HG02571 (cell line): ENCODE results near the gene MAP3K4.

ENCODE experiments used
- ATAC-seq: cut with Tn5 transposase; IDR thresholded peaks from one replicate; pipeline ENCODE4 v1.9.1; 2021; ENCODE audit warnings: mild to moderate bottlenecking, moderate library complexity; ENCODE audit not compliant: unreplicated experiment

MAP3K4 gene

DNA sequence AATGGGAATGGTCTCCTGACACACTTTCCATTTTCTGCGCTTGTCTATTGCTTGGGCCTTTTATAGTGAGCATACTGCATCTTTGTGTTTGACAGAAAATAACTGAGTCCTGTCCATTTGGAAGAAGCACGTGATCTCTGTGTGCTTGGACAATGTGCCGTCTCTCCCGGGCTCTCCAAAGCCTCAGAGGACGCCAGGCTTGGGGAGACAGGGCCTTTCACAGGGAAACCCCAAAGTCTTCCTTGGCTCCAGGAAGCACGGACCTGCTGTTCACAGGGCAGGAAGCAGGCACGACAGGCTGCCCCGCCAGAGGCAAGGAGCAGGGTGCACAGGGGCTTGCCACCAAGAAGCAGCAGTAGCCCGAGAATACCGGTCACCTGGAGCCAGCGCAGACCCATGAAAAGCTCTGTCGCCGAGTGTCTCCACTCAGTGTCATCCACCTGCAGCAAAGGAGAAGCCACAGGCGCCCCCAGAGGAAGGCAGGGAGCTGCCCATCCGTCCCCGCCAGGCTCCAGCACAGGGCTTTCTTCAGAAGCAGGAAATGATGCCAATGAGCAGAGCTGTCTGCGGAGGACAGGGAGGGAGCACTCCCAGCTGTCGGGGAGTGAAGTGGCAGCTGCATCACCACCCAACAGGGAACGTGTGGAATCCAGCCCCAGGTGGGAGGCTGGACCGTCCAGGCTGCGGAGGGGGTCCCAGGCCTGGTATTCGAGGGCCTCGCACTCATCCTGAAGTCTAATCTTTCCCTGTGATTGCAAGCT lies 147.2 kb downstream of the MAP3K4 start:
- no peak for ATAC-seq

DNA sequence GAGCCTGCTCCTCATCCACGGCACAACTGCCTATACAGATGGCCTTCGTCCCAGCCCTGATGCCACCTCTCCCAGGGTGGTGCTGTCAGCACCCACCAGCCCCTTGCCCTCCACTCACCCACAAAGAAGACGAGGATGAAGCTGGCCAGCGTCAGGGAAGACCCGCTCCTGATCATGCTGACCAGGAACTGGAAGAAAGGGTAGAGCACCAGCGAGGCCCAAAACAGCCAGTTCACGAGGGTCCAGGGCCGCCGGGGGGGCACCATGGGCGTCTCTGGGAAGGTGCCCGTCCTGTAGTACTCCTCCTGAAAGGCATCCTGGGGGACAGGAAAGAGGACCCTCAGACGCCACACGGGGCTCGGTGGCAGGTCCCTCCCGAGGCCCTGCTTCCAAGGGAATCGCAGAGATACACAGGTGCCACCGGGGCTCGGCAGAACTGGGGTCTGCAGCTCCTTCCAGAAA lies 147.8 kb downstream of the MAP3K4 start:
- ATAC-seq, result no peak

DNA sequence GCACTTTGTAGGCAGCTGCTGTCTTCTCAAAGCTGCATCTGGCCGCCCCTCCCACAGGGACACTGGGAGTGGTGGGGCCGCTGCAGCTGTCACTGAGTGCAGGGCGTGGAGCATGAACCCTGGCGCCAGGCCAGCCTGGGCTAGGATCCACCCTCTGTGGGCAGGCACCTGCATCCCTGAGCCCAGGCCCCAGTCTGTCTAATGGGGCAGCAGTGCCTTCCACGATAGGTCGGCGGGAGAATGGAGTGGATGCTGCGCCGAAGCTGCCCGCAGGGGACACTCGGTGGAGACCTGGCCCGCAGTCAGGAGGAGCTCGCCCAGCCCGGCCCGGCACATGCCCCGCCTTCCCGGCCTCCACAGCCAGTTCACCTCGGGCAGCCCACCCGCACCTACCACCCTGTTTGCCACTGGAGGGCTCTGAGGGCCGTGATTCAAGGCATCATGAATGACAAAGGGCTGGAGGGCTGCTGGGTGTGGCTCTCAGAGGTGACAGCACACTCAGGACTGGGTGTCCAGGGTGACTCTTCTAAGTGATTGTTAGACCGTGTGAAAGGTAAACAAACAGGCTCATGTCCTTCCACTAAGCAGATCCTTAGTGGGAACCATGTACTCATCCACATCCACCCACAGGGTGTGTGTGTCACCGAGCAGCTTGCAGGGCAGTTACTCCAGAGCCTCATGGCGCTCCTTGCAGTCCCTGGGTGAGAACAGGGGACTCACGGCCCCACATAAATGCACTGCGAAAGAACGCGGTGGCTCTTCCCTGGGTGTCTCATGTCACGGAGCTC lies 148.4 kb downstream of the MAP3K4 start:
- no peak for ATAC-seq

DNA sequence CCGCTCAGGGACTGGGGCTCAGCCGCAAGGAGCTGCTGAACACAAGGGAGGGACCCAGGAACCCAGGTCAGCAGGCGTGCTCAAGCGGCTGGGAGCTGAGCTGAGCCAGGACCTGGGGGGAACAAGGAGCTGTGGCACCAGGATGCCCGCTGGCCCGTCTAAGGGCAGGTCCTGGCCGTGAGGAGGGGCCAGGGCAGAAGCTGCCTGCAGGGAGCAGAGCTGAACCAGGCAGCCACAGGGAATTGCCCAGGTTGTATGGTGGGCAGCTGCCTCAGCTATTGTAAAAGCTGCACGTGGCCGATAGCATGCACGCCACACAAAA lies 148.9 kb downstream of the MAP3K4 start:
- no peak for ATAC-seq

DNA sequence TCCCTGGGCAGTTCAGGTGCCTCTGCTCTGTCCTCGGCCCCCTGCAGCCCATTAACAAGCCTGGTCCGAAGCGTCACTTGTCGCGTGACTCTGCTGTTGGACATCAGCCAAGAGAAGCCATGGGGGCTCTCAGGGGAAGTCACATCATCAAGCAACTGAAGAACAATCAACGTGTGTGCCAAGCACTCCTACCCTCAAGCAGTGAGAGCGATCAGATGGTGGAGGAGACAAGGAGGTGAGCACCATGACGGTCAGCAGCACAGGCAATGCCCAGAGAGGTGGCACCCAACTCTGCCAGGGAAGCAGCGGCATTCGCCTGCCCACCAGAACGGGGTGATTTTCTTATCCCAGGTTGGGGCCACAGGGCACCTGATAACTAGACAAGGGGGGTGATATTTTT lies 149.6 kb downstream of the MAP3K4 start:
- ATAC-seq, result no peak

DNA sequence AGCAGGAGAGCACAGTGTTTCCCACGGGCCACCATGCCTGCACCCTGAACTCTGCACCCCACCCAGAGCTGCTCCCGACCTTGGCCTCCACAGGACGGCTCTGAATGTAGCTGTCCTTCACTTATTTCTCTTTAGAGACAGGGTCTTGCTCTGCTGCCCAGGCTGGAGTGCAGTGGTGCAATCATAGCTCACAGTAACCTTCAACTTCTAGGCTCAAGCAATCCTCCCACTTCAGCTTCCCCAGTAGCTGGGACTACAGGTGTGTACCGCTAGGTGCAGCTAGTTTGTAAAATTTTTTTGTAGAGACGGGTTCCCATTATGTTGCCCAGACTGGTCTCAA lies 151.4 kb downstream of the MAP3K4 start:
- no peak for ATAC-seq

DNA sequence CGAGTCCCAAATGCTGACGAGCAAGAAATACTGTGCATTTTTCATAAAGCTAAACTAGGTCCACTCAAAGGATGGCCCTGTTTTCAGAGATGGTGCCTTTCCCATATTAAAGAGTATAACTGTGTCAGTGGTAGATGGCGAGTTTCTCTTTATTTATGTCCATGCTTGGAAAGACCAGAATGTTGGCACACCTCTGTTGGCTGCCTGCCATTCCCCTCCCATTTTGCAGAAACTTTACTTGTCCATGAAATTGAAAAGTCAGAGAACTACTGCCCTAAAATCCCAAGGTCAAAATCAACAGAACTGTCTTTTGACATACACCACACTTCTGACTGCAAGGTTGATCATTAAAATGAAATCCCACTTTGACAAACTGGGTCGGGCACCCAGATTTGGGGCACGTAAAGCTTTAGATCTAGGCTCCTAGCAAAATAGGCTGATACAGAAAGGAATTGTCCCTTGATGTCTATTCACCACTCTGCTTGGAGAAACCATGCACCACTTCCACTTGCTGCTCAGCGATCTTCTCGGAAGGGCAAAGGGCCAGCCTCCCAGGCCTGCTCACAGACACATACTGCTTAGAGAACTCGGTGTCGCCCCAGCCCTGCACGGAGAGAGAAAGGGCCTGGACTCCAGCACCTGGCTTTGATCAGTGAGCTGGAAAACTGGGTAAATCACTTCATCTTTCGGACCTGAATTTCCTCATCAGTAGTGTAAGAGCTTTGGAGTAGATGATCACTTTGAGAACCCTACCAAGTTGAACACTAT lies 152.3 kb downstream of the MAP3K4 start:
- ATAC-seq, result no peak

DNA sequence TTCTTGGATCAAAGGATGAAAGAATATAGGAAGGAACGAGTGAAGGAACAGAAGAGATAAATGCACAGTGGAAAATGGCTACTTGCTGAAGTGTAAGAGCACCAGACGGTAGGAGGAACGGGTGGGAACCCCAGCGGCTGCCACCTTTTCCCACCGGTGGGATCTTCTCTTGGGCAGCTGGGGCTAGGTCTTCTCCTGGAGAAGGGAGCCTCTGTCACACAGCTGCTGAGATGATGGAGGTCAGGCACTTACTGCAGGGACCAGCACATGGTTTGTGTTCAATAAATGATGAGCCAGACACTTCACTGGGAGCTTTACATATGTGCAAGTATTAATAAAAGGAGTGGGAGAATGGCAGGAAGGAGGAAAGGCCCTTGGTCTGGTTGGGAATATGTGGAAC lies 158.6 kb downstream of the MAP3K4 start:
- no peak for ATAC-seq

DNA sequence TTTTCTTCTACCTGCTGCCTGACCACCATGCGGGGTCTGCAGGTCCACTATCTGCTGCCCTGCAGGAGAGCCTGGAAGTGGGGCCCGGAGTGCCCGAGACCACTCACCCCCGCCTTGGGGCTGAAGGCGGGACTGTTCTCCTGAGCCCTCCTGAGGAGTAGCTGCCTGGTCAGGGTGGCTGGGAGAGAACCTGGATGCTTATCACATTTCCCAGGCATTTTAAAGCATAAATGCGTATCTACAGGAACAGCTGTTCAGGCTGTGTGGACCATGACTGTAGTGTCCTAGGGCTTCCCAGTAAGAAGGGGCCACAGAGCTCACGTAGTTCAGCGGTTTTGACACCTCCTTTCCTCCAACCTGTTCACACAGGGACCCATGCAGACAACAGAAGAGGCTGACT lies 159.0 kb downstream of the MAP3K4 start:
- no peak for ATAC-seq

DNA sequence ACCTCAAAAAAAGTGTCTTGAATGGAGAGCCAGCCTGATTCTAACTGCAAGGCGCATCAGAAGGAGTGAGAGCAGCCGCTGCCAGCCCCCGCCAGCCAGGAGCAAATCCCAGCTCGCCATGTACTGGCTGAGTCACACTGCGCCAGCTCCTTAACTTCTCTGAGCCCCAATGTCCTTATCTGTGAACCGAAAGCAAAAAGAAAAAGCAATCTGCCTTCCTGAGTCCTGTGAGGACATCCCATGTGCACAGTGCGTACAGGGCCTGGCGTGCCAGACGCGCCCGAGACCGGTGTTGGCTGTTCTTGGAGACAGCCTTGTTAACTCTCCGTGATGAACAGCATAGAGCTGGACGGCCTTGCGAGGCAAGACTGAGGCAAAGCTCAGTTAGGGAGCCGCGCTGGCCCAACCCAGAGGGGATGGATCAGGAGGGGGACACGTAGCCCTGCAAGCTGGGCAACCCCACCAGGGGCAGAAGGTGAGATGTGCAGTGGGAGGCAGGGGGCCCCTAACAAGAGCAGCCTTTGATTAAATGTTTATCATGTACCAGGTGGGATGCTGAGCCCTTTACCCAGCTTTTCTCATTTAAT lies 159.6 kb downstream of the MAP3K4 start:
- no peak for ATAC-seq

DNA sequence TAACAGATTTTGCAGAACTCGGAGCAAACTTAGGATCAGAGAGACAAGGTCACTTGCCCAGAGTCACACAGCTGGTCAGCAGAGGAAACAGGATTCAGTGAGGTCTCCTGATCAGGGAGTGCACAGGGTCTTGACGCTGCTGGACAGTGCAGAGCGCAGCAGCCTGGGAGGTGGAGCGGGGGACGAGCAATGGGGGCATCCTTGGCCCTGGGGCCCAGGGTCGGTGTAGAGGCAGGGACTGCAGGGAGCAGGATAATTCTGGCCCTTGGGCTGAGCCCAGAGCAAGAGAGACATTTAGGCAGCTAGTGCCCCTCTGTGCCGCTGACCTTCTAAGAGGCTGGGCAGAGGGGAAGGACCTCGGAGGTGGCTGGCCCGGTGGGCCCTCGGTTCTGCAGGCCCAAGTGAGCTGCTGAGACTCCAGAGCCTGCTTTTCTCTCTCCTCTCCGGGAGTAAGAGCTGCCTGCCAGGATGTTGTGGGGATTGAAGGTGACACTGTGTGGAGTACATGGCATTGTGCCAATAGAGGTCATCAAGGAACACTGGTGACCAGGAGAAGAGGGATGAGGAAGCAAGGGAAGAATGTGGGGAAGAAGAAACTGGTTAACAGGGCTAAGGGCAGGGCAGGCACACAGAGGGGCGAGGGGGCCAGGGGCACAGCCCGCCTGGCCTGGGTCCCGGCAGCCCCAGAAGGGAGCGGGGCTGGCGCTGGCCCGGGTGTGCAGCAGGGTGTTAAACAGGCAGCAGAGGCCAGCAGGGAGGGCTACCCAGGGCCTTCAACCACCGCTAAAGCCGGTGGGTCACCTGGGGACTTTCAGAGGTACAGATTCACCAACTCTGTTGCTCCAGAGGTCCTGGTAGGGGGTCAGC lies 160.3 kb downstream of the MAP3K4 start:
- no peak for ATAC-seq

DNA sequence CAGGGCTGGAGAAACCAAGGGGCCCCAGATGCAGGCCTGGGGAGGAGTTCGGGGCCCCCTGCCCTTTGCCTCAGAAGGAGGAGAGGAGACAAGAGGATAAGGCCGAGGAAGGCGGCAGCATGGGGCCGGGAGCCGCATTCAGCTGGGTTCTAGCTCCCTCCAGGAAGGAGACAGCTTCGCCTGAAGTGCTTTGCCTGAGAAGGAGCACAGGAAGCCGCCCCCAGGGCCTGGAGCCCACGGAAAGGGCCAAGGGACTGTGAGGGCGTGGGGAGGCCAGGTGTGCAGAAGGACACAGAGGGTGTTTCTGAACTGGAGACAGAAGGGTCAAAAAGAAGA lies 160.9 kb downstream of the MAP3K4 start:
- no peak for ATAC-seq

DNA sequence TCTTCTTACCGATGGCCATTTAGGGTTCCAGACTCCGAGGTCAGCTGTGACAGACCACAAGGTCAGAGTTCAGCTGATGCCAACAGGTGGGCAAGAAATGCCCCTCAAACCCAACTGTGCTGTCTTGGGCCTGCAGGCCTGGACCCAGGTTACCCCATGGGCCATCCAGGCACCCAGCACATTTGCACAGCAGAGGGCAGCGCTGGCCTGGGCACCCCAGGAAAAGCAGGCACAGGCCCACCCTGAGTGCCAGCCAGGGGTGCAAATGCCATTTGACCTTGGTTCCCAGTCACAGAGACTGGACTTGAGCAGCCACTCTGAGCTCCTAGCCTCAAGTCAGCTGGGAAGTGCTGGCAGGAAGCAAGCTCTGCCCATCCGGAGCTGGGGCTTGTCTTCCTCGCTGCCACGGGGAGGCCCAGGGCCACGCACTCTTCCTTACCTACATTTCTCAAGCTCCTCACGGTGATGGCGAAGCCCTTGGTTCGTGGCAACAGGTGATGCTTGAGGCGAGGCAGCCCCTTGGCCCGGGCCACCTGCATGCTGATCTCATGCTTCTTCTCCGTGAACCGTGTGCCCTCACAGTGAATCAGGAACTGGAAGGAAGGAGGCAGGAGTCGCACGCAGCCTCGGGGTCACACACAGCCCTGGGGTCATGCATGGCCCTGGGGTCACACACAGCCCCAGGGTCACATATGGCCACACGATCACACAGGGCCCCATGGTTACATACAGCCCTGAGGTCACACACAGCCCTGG lies 161.5 kb downstream of the MAP3K4 start:
- no peak for ATAC-seq

DNA sequence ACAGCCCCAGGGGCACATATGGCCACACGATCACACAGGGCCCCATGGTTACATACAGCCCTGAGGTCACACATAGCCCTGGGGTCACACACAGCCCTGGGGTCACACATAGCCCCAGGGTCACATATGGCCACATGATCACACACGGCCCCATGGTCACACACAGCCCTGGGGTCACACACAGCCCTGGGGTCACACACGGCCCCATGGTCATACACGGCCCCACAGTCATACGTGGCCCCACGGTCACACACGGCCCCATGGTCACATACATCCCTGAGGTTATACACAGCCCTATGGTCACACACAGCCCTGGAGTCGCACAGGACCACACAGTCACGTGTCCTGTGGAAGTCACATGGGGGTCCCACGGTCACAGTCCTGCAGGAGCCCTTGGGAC lies 162.2 kb downstream of the MAP3K4 start:
- no peak for ATAC-seq

DNA sequence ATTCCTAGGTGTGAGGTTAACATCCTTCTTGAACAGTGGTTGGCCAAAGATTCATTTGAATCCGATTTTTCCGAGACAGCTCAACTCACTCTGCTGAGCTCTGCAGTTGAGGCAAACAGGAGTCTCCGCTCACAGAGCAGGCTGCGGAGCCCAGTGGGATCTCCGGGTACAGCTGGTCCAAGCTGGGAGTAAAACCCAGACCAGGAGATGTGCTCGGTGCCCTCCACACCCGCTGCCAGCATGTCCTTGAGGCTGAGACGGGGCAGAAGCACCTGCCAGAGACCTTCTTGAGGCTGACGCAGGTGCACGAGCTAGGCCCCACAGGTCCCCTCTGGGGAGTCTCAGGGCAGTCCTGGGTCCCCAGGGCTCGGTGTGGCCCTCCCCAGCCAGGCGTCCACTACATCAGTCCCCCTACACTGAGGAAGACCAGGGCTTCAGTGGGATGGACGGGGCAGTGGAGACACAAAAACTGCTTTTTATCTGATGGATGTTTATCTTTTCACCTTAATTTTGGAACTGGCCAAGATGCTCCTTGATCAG lies 163.3 kb downstream of the MAP3K4 start:
- ATAC-seq, result no peak

DNA sequence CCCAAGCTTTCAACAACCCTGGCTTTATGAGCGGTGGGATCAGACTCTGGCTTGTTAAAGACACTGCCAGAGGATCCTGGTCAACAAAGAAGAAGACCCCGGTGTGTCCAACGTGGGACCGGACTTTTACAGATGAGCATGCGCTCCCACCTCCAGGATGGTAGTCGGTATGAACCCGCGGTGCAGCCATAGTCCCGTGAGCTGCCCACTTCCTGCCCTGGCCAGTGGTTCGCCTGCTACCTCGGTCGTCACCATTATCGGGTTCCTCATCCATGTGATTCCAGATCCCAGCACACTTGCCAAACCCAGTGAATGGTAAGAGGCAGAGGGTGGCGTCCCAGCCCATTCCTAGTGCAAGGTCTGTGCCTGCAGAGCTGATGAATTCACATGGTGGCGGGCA lies 169.6 kb downstream of the MAP3K4 start:
- ATAC-seq, result no peak

DNA sequence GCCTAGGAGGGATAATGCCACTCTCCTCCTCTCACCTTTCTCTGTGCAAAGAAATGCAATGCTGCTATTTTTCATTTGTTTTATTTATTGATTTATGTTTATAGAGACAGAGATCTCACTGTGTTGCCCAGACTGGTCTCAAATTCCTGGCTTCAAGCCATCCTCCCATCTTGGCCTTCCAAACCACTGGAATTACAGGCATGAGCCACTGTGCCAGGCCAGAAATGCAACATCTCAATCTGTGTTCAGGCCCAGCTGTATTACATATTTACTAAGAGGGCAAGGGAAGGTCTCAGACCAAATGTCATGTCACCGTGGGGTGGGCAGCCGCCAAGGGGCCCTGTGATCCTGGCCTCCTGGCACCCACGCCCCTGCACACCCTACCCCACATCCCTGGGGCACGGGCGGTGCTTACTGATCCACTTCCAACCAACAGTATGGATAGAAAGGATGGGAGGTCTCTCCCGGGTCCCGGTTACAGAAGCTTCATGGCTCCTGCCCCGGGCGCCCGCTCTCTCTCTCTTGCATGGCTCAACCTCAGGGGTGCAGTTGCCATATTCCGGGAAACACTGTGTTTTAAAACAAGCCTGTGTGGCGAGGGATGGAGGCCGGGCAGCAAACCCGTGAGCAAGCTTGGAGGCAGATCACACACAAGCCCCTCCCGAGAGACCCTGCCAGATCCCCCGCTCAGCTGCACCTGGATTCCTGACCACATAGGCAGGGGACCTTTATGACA lies 170.5 kb downstream of the MAP3K4 start:
- no peak for ATAC-seq

DNA sequence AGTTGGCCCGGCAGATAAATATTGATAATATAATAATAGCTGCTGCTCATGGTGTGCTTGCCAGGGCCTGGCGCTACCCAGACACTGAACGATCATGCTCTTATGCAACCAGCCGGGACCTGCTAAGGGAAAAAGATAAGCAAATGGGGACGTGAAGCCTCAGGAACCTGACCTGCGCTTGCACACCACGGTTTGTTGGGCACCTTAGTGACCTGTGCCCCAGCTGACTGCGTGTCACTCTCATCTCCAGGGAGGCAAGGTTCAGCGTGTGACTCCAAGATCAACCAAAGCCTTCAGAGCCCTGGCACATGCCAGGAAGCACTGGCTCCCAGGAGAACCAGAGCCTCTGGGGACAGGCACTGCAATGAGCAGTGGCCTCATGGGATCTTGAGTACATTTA lies 171.2 kb downstream of the MAP3K4 start:
- no peak for ATAC-seq
